GM11168 (cell line): Measurements from ENCODE around the gene ARID1B.

Experiments used
- in situ Hi-C: fragments of 300-500 bp; cut with MboI; formaldehyde crosslinking; loops from one replicate; pipeline ENCODE4 v1.12.0; 2022; ENCODE audit warnings: low sequenced_read_pairs; ENCODE audit not compliant: unreplicated experiment

Gene ARID1B

DNA sequence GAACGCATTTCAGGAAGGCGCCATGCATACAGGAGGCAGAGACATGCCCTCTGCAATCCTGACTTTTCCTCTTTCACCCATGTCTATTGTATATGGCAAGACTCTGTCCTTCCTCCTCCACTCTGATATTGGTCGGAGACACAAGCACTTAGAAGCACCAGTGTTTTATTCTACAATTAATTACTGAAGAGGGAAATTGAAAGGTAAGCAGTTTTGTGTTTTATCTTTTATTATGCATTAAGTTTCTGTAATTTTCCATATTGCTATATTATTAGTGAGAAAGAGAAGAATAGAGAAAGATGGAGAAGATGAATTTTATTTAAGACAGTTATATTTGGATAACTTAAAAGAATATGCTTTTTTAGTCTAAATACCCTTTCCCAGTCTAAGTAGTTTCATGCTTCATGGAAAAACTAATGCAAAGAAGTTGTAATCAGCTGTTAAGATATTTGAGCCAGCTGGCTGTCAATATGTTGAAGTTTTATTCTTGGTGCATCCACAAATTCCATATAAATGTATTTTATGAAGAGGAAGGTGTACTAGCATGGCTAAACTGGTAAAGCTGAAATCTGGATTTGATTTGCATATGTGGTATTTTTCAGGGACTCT, 13.6 kb downstream of the ARID1B start:
- in situ Hi-C loops, result no loop called here

DNA sequence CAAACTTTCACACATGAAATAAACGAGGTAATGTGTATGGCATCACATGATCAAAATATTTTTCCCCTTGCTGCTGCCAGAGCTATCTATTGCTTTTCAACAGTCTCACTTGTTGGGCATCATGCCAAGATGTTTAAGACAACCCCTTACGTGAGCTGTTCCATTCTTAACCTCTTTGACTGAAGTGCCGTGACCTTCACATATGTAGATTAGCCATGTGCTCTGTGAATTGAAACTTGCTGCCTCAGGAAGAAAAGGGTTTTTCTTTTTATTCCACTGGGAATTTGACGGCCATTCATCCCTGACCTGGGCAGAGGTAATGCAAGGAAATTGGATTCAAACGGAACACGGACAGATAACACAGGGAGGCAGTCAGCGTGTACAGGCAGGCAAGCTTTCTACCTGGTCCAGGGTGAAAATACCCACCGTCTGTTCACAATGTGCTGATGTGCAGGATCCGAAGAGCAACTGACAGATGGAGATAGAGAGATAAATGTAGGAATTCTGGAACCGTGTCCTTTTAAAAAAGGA, 14.2 kb downstream of the ARID1B start:
- in situ Hi-C loops, result no loop called here

DNA sequence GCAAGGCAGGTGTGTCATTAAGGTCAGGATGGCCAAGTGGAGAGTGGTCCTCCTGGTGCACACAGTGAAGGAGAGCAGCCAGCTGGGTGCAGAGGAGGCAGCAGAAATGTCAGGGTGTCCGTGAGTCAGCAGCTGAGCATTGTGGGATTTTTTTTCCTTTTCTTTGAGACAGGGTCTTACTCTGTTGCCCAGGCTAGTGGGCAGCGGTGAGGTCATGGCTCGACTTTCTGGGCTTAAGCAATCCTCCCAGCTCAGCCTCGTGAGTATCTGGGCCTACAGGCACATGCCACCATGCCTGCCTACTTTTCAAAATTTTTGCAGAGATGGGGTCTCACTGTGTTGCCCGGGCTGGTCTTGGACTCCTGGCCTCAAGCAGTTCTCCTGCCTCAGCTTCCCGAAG, 16.0 kb downstream of the ARID1B start:
- in situ Hi-C loops, result no loop called here

DNA sequence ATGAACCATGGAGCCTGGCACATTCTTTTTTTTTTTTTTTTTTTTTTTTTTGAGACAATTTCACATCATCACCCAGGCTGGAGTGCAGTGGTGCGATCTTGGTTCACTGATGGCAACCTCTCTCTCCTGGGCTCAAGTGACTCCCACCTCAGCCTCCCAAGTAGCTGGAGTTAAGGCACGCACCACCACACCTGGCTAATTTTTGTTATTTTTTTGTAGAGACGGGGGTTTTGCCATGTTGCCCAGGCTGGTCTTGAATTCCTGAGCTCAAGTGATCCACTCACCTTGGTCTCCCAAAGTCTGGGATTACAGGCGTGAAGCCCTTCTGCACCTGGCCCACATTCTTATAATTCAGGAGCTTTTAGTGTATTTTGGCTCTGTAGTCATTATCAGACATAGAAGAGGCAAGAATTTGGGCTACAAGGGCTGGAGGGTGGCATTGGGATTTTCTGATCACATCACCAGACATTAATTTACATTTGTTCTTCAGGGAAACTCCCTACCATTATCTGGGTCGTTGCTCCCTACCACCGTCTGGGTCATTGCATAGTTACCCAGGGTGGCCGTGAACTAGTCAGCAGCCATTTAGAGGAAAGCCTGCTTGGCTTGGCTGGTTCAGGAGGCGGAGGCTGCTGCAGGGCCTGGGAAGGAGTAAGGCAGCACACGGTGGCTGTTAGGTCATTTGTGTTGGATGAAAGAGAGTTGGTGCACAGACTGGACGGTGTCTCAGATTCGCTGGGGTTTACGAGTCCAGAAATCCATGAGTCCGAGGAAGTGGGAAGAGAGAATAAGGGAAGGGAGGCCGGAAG, 17.6 kb downstream of the ARID1B start:
- in situ Hi-C loops, result no loop called here

DNA sequence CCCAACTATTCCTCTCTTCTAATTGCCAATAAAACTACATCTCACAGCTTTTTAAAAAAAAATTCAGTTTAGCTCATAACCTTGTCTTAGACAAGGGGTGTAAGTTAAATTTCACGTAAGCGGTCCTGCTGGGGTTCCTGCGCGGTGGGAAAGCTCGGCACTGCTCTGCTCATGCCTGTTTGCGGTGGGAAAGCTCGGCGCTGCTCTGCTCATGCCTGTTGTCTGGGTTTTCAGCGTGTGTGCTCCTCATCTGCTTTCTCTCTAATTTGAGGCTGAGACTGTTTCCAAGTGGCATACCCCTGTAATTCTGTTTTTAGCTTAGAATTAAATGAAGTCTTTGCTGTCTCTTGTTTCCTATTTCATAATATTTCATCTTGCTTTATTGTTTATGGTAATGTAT, 18.6 kb downstream of the ARID1B start:
- in situ Hi-C loops, result no loop called here

DNA sequence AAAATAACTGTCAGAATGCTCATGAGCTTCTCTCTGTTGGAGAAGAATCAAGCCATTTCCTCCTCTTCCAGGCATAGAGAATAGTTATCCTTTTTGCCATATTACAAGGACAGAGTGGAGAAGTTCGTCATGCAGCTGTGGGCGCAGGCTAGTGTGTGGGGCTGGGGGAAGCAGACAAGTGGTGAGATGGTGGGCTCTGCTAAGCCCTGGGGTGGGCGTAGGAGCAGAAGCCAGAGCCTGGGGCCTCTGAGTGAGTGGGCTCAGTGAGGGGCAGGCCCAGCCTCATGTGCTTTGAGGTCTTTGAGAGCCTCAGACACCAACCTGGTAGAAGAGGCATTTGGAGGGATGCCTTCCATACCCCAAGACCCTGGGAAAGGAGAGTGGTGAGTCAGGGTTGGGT, 19.4 kb downstream of the ARID1B start:
- in situ Hi-C loops, result no loop called here

DNA sequence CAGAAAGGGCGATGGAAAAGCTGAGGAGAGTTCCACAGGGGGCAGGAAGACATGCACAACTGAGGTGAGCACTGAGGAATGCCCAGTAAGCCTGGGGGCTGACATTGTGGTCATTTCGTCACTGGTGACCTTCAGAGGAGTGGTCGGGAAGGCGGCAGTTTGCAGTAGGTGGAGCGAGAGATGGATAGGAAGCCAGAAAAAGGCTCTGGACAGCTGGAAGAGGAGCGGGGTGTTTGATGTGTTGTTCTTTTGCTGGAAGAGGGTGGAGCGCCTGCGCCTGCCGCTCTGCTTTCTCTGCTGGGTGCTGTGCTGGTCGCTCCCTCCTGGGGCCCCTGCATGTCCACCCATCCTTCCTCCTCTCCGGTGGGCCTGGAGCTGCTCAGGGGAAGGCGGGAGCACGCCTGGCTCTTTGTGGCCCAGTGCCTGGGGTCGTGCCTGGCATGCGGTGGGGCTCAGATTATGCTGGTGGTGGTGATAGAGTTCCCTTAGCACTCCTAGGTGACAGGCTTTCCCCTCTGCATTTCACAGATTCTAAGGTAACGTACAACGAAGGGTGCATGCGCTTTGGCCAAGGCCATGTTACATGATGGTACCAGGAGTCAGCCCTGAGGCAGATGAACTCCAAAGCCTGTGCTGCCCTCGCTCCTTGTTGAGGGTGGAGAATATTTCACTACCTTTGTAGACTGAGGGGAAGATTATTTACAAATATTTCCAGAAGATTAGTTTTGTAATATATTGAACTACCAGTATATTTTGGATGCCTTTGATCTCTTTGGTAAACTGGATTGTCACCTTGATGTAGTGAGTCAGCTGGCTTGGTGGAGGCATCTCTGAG, 20.9 kb downstream of the ARID1B start:
- in situ Hi-C loops, result no loop called here

DNA sequence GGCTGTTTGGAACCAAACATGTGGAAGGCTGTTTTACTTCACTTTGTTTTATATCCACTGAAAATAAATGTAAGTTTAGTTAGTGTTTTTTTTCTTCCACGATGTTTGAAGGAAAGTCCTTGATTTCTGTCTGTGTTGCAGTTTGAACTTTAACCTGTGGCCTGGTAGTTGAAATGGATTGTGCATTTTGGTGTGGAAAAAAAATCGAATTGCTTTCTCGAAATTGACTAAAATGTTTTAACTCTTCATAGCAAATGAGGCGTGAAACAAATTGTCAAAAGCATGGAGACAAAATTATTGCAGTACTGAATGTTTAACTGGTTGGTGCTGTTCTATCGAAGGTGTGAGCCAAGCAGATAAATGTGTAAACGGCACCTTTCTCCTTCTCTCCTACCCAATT, 24.5 kb downstream of the ARID1B start:
- in situ Hi-C loops, result loop anchor here (25.0 kb wide), 1 partner anchor 414 kb away; no protein-coding TSS in a partner anchor

DNA sequence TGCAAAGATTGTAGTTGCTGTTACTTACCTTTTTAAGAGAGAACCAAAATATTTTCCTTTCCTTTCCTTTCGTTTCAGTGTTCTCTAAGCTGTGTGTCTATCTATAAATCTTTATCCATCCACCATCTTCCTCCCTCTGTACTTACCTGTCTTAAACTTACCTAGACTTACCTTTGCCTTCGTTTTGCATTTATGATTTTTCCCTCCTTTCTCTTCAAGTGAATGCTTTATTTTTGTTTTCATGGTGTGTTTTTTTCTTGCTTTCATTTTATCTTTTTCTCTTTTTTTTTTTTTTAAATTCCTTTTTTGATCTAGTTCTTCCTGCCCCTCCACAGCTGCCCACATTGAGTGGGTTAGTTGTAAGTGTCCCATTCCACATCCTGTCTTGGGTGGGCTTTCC, 26.2 kb downstream of the ARID1B start:
- in situ Hi-C loops, result loop anchor here (25.0 kb wide), 1 partner anchor 416 kb away; no protein-coding TSS in a partner anchor

DNA sequence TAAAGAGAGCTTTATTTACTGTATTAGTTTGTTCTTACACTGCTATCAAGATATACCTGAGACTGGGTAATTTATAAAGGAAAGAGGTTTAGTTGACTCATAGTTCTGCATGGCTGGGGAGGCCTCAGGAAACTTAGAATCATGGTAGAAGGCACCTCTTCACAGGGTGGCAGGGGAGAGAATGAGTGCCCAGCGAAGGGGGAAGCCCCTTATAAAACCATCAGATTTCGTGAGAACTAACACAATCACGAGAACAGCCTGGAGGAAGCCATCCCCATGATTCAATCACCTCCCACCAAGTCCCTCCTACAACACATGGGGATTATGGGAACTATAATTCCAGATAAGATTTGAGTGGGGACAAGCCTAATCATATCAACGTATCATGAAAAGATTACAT, 27.2 kb downstream of the ARID1B start:
- in situ Hi-C loops, result loop anchor here (25.0 kb wide), 1 partner anchor 417 kb away; no protein-coding TSS in a partner anchor

DNA sequence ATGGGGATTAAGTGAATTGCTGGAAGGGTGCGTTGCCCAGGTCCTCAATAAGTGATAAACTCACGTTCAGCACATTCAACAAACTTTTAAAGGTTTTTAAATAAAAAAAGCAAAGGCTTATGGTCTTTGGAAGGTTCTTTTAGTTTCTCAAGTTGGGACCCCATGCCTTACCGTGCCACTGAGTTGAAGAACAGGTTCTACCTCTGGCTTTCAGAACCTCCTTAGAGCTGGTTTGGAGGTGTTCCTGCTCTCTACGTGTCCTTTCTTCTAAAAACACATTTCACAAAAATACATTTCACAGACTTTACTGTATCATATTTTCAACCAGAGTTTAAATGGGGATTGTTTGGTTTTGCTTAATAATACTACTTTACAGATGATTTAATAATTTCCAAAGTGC, 29.0 kb downstream of the ARID1B start:
- in situ Hi-C loops, result loop anchor here (25.0 kb wide), 1 partner anchor 419 kb away; no protein-coding TSS in a partner anchor

DNA sequence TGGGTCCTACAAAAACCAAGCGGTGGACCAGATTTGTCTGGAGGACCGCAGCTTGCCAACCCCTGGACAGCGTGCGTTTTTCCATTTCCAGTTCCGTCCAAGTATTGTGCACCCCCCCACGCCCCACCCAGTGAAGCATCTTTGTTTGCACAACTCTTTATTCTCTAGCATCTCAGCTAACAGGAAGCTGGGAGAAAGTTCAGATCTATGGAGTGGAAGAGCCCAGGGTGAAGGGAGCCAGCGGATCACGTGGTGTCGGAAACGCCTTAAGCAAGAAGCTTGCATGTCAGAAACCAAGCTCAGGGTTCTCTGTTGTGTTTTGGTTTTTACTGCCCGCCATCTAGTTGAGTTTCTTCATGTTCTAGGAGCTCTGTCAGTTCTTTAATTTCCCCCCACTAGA, 29.9 kb downstream of the ARID1B start:
- in situ Hi-C loops, result loop anchor here (25.0 kb wide), 1 partner anchor 420 kb away; no protein-coding TSS in a partner anchor

DNA sequence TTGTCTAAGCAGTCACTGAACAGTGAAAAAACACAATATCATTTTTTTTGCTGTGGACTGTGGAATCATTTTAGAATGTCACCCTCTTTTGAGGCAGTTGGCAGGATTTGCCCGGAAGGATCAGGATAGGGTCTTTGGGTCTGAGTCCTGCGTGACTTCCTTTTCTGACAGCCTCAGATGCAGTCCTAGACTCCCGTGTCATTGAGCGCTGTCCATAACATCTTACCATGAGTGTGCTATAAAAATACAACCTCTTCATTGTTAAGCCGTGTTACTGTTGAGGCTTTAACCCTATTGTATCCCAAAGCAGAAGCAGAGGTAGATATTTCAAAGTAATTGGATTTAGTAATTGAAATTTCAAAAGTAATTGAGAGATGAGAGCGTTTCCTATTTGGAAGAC, 30.6 kb downstream of the ARID1B start:
- in situ Hi-C loops, result loop anchor here (25.0 kb wide), 1 partner anchor 420 kb away; no protein-coding TSS in a partner anchor

DNA sequence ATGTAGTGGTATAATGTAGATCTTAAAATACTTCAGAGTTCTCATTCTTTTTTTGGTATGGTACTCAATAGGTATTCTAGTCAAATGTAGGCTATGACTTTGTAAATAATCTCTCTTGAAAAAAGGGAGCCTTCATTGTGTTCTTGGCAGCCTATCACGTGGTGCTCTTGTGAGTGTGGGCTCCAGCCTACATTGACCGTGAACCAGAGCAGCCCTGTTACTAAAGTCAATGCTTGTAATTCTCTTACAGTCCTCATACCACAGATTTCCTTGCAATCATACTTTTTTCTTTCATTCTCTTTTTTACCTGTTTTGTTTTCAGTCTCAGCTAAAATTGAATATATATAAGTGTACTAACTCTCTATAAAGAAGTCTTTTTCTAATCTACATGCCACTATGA, 31.1 kb downstream of the ARID1B start:
- in situ Hi-C loops, result loop anchor here (25.0 kb wide), 1 partner anchor 421 kb away; no protein-coding TSS in a partner anchor

DNA sequence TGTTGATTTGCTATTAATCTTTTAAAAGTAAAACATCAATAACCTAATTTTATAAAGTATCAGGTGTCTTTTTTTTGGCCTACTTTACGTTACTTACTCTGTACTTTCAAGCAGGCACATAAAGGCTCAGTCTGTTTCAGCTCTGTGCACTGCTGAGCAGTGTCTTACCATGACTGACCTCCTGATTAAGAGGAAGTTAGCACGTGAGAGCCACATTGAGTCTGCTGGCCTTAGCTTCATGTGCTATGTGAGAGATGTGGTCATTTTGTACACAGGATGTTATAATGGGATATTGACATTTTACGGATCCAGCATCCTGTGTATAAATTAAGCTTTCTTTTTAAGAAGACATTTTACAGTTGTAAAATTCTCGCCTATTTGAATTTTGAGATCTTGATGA, 31.9 kb downstream of the ARID1B start:
- in situ Hi-C loops, result loop anchor here (25.0 kb wide), 1 partner anchor 422 kb away; no protein-coding TSS in a partner anchor

DNA sequence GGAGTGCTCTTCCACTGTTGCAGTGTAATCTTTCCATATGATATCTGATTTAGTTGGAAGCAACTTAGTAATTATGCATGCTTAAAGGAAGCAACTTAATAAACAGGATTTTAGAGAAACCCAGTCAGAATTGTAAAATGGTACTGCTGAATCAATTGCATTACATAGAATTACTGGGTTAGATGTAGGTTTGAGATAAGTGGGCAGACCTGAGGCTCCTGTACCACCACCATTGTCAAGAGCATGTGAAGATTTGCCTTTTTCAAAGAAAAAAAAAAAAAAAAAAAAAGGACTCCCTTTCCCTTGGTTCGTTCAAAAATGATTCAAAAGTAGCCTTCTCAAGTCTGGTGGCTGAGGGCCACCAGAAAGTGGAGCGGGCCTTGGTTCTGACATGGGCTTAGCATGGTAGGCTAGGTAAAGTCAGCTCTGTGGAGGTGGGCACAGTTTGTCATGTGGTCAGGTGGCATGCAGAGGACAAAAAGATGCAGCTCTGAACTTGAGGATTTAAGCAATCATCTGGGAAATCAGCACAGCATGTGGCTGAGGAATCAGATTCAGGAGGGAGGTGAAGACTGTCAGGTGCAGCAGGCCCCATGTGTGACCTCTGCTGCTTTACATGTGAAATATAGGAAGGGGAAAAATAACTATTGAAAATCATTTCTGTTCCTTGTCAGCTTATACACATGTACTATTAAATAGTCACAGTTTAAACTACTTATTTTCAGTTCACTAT, 32.4 kb downstream of the ARID1B start:
- in situ Hi-C loops, result loop anchor here (25.0 kb wide), 1 partner anchor 422 kb away; no protein-coding TSS in a partner anchor

DNA sequence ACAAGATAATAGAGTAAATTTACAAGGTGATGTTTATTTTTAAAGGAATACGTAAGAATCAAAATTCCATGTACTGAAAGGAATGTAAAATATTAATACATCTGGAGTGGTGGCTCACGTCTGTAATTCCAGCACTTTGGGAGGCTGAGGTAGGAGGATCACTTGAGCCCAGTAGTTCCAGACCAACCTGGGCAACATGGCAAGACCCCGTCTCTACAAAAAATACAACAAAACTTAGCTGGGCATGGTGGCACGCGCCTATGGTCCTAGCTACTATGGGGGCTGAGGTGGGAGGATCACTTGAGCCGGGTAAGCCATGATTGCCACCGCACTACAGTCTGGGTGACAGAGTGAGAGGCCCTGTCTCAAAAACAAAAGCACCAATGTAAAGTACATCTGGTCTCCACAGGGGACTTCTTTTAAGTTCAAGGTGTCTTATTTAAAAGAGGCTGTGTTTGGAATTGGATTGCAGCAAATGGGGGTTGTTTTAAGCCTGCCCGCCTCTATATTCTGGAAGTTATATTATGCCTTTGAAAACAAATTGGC, 36.9 kb downstream of the ARID1B start:
- in situ Hi-C loops, result loop anchor here (25.0 kb wide), 1 partner anchor 427 kb away; no protein-coding TSS in a partner anchor

DNA sequence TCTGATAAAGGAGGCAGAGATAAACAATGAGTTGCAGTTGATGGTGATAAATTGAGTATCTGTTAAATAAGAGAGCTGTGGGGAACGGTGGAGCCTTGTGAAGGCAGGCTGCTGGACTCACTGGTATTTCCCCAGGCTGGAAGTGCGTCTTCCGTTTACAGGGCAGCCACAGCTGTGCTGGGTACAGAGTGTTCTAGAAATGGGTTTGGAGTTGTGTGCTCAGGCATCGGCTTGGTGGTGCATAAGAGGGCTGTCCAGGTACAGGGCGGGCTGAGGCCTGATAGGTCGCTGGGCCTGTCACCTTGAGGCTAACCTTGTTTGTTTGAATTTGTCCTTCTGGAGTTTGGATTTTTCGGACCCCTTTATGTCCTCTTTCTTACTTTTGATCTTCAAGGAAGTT, 39.3 kb downstream of the ARID1B start:
- in situ Hi-C loops, result loop anchor here (25.0 kb wide), 1 partner anchor 429 kb away; no protein-coding TSS in a partner anchor
